Mesodermal cell (in vitro differentiated cells): ENCODE measurements around the gene CIPC.
A peak's percentile ranks its signal among the peaks of the same experiment; 100 is the strongest.

Experiments
- H3K27ac ChIP-seq: 2 replicates; pipeline ENCODE4 v1.7.0; 2013; ENCODE audit warnings: mild to moderate bottlenecking, low read depth, low read length, moderate library complexity; ENCODE audit not compliant: severe bottlenecking
- H3K36me3 ChIP-seq: 2 replicates; pipeline ENCODE4 v1.7.1; 2013; ENCODE audit warnings: mild to moderate bottlenecking, low read length, moderate library complexity; ENCODE audit not compliant: control insufficient read depth, insufficient read depth
- H3K4me1 ChIP-seq: one replicate; pipeline ENCODE4 v1.7.1; 2013; ENCODE audit warnings: mild to moderate bottlenecking, low read length; ENCODE audit not compliant: insufficient read depth, control insufficient read depth, poor library complexity, severe bottlenecking
- H3K4me3 ChIP-seq: 2 replicates; pipeline ENCODE4 v1.7.0; 2013; ENCODE audit warnings: low read length, control low read depth, mild to moderate bottlenecking; ENCODE audit not compliant: insufficient read depth, poor library complexity, severe bottlenecking; ENCODE audit errors: extremely low read depth
- H3K9me3 ChIP-seq: 2 replicates; pipeline ENCODE4 v1.7.1; 2013; ENCODE audit warnings: mild to moderate bottlenecking, low read length, moderate library complexity; ENCODE audit not compliant: control insufficient read depth
- WGBS, 2 experiments: methylation state at CpG; one replicate each; pipeline ENCODE4 v1.1.5; 2013; ENCODE audit warnings: missing lambda C conversion rate in 2 of 2; ENCODE audit not compliant: insufficient coverage in 2 of 2; 5-methylcytosine and 5-hydroxymethylcytosine counted together

The CIPC gene

GRCh38 chr14:77114609-77115008 lies 16.6 kb downstream of the CIPC start:
- 98 to 100% methylated on average over 3 to 4 of the region's 4 CpGs for WGBS, 2 experiments
- H3K4me3 ChIP-seq: no peak overlapping the region

GRCh38 chr14:77116172-77116817 lies 18.2 kb downstream of the CIPC start:
- H3K27ac ChIP-seq: no peak overlapping the region

More at GRCh38 chr14:77114609-77115008, 16.6 kb downstream of the CIPC start:
- peaks cover 60% of the 10 kb centered on the region for H3K36me3 ChIP-seq
- peaks cover 21% of the 10 kb centered on the region for H3K4me1 ChIP-seq
- H3K9me3 ChIP-seq: no peaks in the 10 kb centered on the region
- H3K27ac ChIP-seq: no peak overlapping the region

GRCh38 chr14:77119851-77120250 lies 21.8 kb downstream of the CIPC start:
- Histone ChIP-seq H3K27ac (no peak overlapping the region), H3K4me3 (no peak overlapping the region), H3K36me3 (peaks cover 33% of the 10 kb centered on the region), H3K9me3 (no peaks in the 10 kb centered on the region), H3K4me1 (peaks cover 8% of the 10 kb centered on the region)
- 87 to 89% methylated on average over 5 to 6 of the region's 7 CpGs for WGBS, 2 experiments

More at GRCh38 chr14:77116172-77116817, 18.2 kb downstream of the CIPC start:
- no peaks in the 10 kb centered on the region for H3K9me3 ChIP-seq
- H3K4me1 ChIP-seq: peaks cover 9% of the 10 kb centered on the region
- H3K4me3 ChIP-seq: no peak overlapping the region
- 96 to 100% methylated on average over 2 of the region's 2 CpGs for WGBS, 2 experiments
- H3K36me3 ChIP-seq: peaks cover 64% of the 10 kb centered on the region

- peaks cover 28% of the 10 kb centered on the region for H3K36me3 ChIP-seq
- WGBS, 2 experiments: 51 to 64% methylated on average over 6 to 8 of the region's 9 CpGs
- H3K4me1 ChIP-seq: peaks cover 8% of the 10 kb centered on the region
- no peaks in the 10 kb centered on the region for H3K9me3 ChIP-seq
- no peak overlapping the region for H3K27ac ChIP-seq
- no peak overlapping the region for H3K4me3 ChIP-seq
These were observed 23.0 kb downstream of the CIPC start for GRCh38 chr14:77120771-77121743.

GRCh38 chr14:77122526-77123125 lies 24.6 kb downstream of the CIPC start:
- no peak overlapping the region for H3K27ac ChIP-seq
- peaks cover 16% of the 10 kb centered on the region for H3K36me3 ChIP-seq
- H3K9me3 ChIP-seq: no peaks in the 10 kb centered on the region
- 94 to 96% methylated on average over 5 to 6 of the region's 6 CpGs for WGBS, 2 experiments
- H3K4me3 ChIP-seq: no peak overlapping the region
- peaks cover 8% of the 10 kb centered on the region for H3K4me1 ChIP-seq

- peaks cover 10% of the 10 kb centered on the region for H3K36me3 ChIP-seq
- H3K27ac ChIP-seq: no peak overlapping the region
- H3K4me3 ChIP-seq: peak overlapping the region; percentile 39
- no peaks in the 10 kb centered on the region for H3K9me3 ChIP-seq
- WGBS, 2 experiments: 84% methylated on average over 7 to 8 of the region's 9 CpGs
- peaks cover 8% of the 10 kb centered on the region for H3K4me1 ChIP-seq
These were observed 25.6 kb downstream of the CIPC start for GRCh38 chr14:77123381-77124325.

- Histone ChIP-seq H3K4me1 (peaks cover 8% of the 10 kb centered on the region), H3K4me3 (peak overlapping the region; percentile 39), H3K36me3 (peaks cover 10% of the 10 kb centered on the region), H3K9me3 (no peaks in the 10 kb centered on the region), H3K27ac (no peak overlapping the region)
- 6 to 11% methylated on average over 63 of the region's 73 CpGs for WGBS, 2 experiments
These were observed 26.6 kb downstream of the CIPC start for GRCh38 chr14:77124345-77125280.

- Histone ChIP-seq H3K4me1 (peaks cover 8% of the 10 kb centered on the region), H3K9me3 (no peaks in the 10 kb centered on the region), H3K4me3 (peak overlapping the region; percentile 39), H3K27ac (no peak overlapping the region), H3K36me3 (peaks cover 5% of the 10 kb centered on the region)
- WGBS, 2 experiments: 36 to 44% methylated on average over 23 to 30 of the region's 30 CpGs
These were observed 27.3 kb downstream of the CIPC start for GRCh38 chr14:77125281-77125801.

- Histone ChIP-seq H3K9me3 (no peaks in the 10 kb centered on the region), H3K36me3 (peaks cover 5% of the 10 kb centered on the region), H3K4me3 (no peak overlapping the region), H3K4me1 (peaks cover 8% of the 10 kb centered on the region), H3K27ac (no peak overlapping the region)
- 94% methylated on average over 7 to 8 of the region's 8 CpGs for WGBS, 2 experiments
These were observed 27.8 kb downstream of the CIPC start for GRCh38 chr14:77125823-77126325.
